Measurements from ENCODE around the gene BDKRB1.

BDKRB1 gene

DNA sequence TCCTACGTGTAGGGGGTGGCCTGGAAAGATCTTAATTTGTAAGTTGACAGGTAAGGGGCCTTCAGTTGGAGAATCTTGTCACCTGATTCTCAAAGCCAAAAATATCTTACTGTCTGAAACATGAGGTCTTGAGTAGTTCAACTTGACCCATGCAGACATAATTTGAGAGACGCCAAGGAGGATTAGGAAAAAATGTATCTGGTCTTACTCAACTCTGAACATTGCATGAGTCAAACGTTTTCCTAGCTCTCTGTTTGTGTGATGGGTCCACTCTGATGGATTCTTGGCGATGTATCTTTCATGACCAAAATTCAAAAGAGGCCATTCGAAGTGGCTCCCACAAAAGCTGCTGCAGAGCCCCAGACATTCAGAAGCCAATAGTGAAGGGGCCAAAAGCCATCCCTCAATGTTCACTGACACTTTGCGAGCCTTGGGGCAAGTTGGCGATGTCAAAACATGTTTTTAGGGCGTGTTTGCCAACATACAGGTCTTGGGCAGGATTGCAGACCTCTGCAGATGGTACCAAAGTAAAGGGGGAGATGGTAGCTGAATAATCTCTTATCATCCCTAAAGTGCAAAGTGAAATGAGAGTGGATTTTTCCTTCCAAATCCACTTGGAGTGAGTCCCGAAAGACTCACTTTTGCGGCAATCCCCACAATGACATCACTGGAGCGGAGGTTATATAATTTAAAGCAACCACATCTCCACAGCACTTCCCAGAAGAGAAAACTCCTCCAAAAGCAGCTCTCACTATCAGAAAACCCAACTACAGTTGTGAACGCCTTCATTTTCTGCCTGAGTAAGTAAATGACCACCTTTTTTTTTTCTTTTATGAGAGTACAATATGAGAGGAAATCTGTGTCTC, at the start of gene BDKRB1:
TSS of gene BDKRB1 (plus strand) at position 710 of the 866 bp plus-strand sequence. CDS start 7,473 bp downstream, outside the sequence.
- no peak for FAIRE-seq

GRCh38 chr14:96206461-96206860, 49.5 kb upstream of the BDKRB1 start:
- FAIRE-seq, result no peak

GRCh38 chr14:96207686-96208085, 48.3 kb upstream of the BDKRB1 start:
- no peak for FAIRE-seq

DNA sequence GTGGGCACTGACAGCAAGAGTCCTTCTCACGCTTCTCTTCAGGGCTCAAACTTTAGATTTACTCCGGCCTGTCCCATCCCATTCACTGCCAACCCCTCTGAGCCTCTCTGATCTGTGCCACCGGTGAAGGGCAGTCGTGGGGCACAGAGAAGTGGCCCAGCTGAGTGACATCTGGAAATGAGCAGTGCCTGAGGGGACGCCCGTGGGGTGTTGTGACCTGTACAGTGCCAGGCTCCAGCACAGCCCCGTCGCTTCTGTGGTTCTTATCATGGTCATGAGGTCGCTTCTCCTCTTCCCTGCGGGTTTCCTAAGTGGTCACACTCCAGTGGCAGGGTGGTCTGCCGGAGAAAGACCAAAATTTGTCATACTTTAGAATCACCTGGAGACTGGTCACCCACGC, 47.3 kb upstream of the BDKRB1 start:
- FAIRE-seq, result no peak

DNA sequence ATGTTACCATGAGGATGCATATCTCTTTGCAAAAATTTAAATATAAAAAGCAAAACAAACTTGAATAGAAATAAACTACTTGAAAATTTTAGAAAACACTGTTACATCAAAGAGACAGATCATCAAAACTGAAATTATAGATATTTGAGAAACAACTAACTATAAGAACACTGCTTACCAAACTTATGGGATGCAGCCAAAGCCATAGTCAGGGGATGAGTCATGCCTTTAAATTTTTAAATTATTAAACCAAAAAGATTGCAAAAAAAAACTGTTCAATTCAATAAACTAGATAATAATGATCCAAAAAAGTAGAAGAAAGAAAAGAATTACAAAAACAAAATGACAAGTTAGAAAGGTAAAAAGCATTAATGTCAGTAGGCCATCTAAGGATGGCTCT, 43.9 kb upstream of the BDKRB1 start:
- no peak for FAIRE-seq

DNA sequence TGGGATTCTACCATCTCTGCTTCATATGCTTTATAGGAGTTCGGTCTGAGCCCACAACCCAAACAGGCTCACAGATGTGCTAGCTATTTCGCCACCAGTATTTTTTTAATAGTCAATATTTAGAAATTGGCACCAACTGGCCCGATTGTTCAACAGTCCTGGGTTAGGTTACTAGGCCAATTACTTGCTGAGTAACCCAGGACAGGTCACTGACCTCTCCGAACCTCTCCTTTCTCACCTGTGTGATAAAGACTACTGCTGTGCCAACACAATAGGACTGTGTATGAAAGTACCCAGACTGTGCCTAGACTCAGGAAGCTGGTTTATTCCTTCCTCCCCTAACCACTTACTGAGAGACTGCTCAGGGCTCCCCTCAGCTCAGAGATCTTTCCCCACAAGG, 43.1 kb upstream of the BDKRB1 start:
- FAIRE-seq, result no peak

GRCh38 chr14:96213871-96214465, 42.0 kb upstream of the BDKRB1 start:
- no peak for FAIRE-seq

DNA sequence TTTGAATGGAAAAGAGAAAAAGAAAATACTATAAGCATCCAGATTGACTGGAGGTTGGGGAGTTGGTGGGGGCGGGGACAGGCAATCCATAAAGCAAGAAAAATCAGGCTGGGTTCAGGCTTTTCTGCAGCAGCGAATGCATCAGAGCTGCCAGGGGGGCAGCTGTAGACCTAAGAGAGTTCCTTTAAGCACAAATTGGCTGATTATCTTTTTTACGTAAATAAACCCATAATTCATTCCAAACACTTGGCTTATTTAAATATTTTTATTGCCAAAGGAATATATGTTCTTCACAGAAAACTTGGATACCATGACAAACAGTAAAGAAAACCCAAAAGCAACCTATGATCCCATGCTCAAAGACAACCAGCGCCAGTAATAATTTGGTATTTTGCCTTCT, 41.2 kb upstream of the BDKRB1 start:
- no peak for FAIRE-seq

DNA sequence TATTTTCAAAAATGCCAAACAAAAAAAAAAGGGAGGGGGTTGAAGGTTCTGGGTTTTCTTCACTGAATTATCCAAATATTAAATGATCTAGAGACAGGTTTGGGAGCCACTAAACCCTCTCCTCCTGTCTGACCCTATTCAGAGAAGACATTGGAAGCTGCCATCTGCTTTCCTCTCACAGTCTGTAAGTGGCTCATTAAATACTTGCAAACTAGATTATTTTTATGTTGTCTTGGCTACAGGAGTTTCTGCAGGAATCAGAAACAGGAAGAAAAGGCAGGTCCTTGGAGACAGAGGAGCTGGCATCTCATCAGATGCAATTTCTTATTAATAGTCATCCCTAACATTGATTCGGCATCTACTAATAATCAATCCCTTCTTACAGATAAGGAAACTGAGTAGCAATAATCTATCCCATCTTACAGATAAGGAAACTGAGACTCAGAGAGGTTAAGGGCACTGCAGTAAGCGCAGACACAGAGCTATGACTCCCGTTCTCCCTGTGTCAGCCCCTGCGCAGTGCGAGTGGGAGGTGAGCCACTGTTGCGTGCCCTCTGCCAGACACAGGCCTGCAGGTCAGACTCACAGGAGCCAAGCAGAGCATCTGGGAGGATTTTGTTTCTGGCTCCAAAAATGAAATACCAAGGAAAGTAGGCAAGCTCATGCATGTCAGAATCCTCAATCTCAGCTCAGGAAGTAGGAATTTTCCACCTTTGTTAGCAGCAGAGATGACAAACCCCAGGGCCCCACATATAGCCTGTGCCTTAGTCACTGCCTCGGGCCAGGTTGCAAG, 40.4 kb upstream of the BDKRB1 start:
- FAIRE-seq, result no peak

- FAIRE-seq, result no peak
These were observed 39.4 kb upstream of the BDKRB1 start for GRCh38 chr14:96216627-96217026.

- FAIRE-seq, result no peak
These were observed 38.6 kb upstream of the BDKRB1 start for GRCh38 chr14:96217376-96217913.

- FAIRE-seq, result no peak
These were observed 34.8 kb upstream of the BDKRB1 start for GRCh38 chr14:96221109-96221650.

GRCh38 chr14:96221841-96222240, 34.2 kb upstream of the BDKRB1 start:
- FAIRE-seq, result no peak

DNA sequence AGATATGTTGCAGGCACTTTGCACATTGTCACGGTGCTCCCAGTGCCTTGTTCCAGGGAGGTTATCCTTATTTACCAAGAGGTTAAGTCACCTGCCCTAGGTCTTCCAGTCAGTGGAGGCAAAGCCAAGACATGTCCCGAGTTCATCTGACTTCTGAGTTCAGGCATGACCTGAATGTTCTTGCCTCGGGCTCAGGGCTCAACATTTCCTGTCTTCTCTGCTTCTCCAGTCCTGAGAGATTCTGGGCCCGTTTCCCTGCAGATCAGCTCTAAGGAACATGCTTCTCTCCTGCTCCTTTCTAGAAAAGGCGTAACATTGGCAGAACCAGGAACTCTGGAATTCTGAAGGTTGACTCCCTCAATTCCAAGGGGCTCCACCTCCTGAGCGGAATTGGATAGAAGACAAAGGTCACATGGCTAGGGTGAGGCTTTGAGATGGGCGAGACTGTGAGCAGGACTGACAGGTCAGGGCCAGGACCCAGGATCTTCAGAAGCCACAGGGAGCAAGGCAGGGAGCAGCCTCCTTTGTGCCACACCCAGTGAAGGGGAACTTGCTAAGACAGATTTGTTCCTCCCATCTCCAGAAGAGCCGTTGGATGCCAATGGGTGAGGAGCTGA, 31.4 kb upstream of the BDKRB1 start:
- FAIRE-seq, result no peak

DNA sequence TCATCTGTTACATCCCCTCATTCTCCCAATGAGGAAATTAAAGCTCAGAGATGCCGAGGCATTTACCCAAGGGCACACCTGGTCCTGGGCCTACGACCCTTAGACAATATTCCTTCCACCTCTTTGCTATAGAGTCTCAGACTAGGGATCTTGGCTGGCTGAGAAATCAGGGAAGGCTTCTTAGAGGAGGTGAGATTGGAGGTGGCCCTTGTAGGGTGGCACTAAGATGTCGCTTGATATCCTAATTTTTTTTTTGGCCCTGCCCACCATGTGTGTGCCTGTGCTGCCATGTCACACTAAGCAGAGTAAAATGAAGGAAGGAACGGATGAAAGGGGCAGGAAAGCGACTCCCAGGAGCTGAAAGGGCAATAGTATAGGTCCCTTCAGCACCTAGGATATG, 30.8 kb upstream of the BDKRB1 start:
- FAIRE-seq, result no peak

DNA sequence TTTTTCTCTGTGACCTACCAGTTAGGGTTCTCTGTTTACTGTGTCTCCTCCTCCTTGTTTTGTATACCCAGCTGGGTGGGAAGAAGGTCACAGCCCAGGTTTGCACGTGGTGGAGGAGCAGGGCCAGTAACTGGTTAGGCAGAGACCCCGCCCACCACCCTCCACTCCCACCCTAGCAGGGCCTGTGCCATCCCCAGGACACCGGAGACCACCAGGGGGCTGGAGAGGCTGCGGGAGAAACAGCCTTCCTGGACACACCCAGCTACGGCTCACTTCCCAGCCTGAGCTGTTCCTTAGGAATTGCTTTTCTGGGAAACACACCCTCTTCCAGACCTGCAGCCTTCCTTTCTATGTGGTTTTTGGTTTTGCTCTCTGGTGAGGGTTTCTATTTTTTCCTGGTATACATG, 30.3 kb upstream of the BDKRB1 start:
- FAIRE-seq, result no peak

DNA sequence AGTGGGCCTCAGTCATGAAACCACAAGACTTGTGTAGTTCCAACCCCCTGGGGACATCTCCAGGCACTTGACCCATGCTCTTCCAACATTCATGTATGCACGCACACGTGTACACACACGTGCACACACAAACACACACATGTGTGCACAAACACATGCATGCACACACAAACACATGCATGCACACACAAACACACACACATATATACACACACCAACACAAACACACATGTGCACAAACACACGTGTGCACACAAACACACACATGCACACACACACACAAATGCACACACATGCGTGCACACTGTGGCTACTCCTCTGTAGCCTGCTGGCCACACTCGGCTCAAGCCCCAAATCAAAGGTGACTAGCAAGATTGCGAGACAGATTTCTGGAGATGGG, 28.6 kb upstream of the BDKRB1 start:
- no peak for FAIRE-seq

GRCh38 chr14:96229315-96229714, 26.7 kb upstream of the BDKRB1 start:
- no peak for FAIRE-seq

- no peak for FAIRE-seq
These were observed 25.0 kb upstream of the BDKRB1 start for GRCh38 chr14:96231056-96231455.

DNA sequence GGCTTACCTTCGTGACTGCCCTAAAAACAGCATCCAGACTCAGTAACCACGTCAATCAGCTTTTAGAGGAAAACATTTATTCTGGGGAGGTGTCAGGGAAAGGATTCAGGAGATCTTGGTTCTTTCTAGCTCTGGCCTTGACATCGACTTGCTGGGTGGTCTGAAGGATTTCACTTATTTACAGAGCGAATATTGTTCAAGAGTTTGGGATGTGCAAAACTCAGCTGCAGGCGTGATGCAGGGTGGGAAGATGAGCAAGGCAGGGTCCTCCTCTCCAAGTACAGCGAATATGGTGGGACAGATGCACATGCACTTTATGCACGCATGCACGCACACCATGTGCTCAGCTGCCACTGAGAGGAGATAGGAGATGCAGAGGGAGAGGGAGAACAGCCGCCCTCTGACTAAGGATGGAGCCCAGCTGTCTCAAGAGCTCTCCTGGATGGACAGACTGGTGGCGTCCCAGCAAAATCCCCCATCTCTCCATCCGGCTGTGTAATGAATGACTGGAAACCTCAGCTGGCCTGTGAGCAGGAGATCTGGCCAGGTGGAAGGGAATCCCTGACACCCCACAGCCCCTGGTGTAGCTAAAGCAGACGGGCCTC, 24.4 kb upstream of the BDKRB1 start:
- FAIRE-seq, result no peak

DNA sequence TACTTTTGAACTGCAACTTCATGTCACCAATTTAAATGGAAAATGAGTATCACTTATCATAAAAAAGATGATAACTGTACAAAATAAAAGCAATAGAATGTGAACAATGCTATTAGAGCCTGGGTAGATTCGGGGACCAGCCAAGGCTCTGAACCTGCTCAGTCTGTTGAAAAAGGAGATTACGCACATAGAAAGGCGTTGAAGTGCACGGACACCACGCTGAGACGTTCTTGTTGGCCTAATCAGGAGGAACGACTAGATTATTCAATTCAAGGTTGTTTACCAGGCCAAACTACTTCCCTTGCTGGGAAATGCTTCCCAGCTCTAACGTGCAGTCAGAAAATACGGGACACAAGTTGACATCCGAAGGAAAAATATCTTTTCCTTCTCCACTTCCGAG, 23.5 kb upstream of the BDKRB1 start:
- FAIRE-seq, result no peak

- no peak for FAIRE-seq
These were observed 22.3 kb upstream of the BDKRB1 start for GRCh38 chr14:96233661-96234060.

All from colon (tissue), 2 donors.